Measurements from ENCODE around the gene S100A8.
A peak's percentile ranks its signal among the peaks of the same experiment; 100 is the strongest.
"Not testable (repeated sequence)": the region's sequence is repeated elsewhere in the genome, so short reads cannot be mapped to it uniquely, and the experiment has no call there.

Gene S100A8

DNA sequence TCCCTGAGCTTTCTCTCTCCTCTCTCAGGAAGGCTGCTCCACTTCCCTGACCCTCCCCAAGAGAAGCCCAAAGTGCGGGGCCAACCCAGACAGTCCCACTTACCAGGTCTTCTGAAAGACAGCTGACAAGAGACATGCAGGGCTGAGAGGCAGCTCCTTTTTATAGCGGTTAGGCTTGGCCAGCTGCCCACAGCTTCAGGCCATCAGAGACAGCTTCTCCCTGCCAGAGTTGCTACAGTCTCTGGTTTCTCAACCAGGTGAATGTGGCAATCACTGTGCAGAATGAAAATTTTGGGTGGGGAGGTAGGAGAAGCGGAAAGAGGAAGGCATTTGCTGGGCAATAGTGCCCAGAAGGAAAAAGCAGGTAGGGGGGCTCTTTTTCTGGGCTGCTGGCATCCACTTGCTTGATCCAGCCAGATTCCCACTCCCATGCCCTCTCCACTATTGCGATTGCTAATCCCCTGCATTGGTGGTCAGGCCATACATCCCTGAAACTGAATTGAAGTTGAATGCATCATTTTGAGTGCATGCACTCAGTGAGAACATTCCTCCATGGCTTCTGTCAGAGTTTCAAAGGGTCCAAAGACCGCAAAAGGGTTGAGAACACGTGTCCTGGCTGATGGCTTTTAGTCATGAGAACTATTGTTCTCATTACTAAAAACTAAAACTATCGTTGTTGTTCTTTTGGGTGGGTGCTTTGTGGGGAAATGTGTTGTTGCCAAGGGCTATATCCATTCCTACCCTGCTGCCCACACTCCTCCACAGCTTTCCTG lies at the start of gene S100A8:
TSS of gene S100A8 (minus strand) at position 136 of the 773 bp plus-strand sequence. CDS start 538 bp downstream, outside the sequence.
- no peak for DNase-seq

- DNase-seq, result no peak
Measured at GRCh38 chr1:153439273-153439672, 48.4 kb upstream of the S100A8 start.

- no peak for DNase-seq
Measured at GRCh38 chr1:153438599-153438998, 47.7 kb upstream of the S100A8 start.

- no peak for DNase-seq
Measured at GRCh38 chr1:153437236-153437635, 46.4 kb upstream of the S100A8 start.

- no peak for DNase-seq
Measured at GRCh38 chr1:153434746-153435455, 44.0 kb upstream of the S100A8 start.

- no peak for DNase-seq
Measured at GRCh38 chr1:153432874-153433681, 42.2 kb upstream of the S100A8 start.

DNA sequence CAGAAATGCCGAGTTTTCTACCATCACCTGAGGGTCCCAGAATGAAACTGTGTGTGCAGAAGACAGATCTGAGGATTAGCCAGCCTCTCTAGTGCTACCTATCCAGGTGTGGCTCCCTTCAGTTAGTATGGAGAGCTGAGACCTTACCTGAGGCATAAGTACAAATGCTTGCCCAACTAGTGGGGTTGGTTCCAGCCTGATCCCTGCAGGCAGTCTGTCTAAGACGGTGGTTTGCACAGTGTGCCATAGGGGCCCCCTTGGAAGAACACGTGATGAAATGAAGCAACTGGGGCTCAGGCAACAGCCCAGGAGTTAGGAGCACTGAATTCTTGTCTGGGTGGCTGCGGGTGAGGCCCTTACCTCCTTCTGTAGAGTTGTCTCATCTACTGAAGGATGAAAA lies 41.1 kb upstream of the S100A8 start:
- no peak for DNase-seq

DNA sequence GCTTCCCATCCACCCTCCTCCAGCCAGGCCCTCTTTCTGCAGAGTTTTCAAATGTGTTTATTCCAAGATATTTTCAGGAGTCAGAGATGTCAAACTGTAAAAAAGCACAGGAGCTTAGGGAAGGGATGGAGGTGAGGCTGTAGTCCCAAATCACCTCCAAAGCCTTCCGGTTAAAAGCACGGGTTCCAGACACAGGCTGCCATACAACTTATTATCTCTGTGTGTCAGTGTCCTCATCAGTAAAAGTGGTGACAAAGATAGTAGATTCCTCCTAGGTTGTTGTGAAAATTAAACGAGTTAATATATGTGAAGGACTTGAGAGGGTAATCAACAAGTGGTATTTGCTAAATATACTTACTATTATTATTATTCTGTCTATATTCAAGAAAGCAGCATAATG lies 40.6 kb upstream of the S100A8 start:
- no peak for DNase-seq

DNA sequence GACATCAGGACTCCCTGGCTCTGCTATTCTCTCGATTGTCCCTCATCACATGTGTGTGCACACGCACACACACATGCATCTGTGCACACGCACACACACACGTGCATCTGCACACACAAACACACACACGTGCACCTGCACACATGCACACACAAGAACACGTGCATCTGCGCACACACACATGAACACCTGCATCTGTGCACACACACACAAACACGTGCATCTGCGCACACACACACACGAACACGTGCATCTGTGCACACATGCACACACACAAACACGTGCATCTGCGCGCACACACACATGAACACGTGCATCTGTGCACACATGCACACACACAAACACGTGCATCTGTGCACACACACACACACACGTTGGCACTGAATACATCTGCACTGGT lies 40.1 kb upstream of the S100A8 start:
- no peak for DNase-seq

DNA sequence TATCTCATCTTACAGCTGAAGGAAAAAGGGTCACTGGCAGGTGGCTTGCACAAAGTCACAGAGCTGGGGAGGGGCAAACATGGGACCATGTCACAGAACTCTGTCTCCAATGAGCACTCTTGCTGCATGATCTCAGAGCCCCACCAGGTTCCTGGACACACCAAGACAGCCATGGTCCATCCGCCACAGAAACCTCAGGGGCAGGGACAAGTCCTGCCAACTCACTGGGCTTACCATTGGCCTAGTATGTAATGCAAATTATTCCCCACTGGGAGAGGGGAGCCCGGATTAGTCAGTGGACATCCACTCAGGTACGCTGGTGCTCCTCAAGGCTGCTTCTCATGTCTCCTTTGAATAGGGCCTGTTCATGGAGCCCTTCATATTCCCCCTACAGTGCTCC lies 39.7 kb upstream of the S100A8 start:
- no peak for DNase-seq

GRCh38 chr1:153430166-153430553 lies 39.3 kb upstream of the S100A8 start:
- no peak for DNase-seq

- peak in 1 of 2 experiments; percentile 17 for DNase-seq
Measured at GRCh38 chr1:153429266-153430165, 38.6 kb upstream of the S100A8 start.

- peak in 1 of 2 experiments; percentile 11 for DNase-seq
Measured at GRCh38 chr1:153428791-153429190, 37.9 kb upstream of the S100A8 start.

GRCh38 chr1:153428073-153428638 lies 37.3 kb upstream of the S100A8 start:
- DNase-seq, result no peak

DNA sequence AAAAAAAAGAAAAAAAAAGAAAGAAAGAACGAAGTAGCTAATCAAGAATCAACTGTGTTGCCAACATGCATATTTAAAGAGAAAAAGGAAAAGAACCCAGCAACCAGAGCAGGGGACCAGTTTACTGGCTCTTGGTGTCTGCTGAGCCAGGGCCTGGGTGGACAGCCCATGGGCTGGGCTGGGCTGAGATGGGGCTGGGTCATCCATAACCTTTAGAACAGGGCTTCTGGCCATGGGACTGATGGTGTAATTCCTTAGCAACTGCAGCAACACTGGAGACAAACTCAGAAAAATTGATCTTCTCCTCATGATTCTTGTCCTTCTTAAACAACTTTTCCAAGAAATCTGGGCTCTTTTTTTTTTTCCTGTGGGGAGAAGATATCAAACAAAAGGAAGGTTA lies 35.9 kb upstream of the S100A8 start:
- DNase-seq, result no peak

DNA sequence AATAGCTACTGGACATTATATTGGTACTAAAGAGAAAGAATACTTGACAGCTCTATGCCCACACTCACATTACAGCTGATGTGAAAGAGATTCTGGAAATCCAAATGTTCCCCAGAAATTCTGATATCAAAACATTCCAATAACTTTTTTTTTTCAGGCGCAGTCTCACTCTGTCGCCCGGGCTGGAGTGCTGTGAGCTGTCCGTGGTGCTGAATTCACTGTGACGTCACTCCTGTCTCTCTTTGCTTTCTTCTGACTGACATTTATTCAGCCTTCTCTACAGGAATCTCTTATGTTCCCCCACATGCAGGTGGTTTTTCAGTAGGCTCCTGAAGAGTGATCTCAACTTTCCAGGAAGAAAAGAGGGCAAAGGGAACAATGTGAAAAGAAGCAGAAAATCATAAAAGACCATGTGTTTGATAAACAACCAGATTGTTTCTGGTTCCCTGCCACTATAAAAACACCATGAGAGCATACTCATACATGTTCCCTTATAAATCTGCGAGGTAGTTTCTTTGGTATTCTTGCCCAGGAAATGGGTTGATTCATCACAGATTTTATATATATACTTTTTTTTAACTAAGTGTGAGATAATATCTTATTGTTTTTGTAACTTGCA lies 31.7 kb upstream of the S100A8 start:
- no peak for DNase-seq

GRCh38 chr1:153420306-153420705 lies 29.4 kb upstream of the S100A8 start:
- no peak for DNase-seq

GRCh38 chr1:153419436-153419793 lies 28.5 kb upstream of the S100A8 start:
- DNase-seq, result not testable (repeated sequence)

DNA sequence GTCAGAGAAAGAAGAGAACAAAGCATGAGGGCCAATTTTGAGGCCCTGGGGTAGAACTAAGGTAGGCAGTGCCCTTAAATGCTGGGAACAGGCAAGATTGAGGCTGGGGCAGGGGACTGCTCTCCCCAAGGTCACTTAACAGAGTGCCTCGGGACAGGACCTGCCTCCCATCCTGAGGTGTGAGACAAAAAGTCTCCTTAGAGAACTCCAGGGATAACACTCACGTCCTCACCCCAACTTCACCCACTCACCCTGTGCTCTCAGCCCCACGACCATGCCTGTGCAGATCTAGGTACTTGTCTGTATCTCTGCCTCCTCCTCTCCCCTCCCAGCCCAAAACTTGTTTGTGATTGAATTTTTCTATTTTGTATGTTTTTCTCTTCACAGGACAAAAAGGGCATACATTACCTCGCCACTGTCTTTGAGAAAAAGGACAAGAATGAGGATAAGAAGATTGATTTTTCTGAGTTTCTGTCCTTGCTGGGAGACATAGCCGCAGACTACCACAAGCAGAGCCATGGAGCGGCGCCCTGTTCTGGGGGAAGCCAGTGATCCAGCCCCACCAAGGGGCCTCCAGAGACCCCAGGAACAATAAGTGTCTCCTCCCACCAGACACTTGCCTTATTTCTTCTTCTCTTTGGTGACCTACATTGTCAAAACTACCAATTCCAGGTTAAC lies 28.0 kb upstream of the S100A8 start:
- DNase-seq, result not testable (repeated sequence)

- no peak for DNase-seq
Measured at GRCh38 chr1:153417136-153417888, 26.4 kb upstream of the S100A8 start.
